IPS-18c (cell line): ENCODE measurements around the gene APOBEC3A.
A peak's percentile ranks its signal among the peaks of the same experiment; 100 is the strongest.
"Not testable (repeated sequence)": the region's sequence is repeated elsewhere in the genome, so short reads cannot be mapped to it uniquely, and the experiment has no call there.

Source experiments
- H3K4me3 ChIP-seq: 2 replicates; pipeline ENCODE4 v1.7.0; 2013; ENCODE audit warnings: low read depth, mild to moderate bottlenecking, low read length, moderate library complexity; ENCODE audit not compliant: insufficient read depth
- H3K9me3 ChIP-seq: one replicate; pipeline ENCODE4 v1.6.1; 2013; ENCODE audit warnings: mild to moderate bottlenecking, low read length, moderate library complexity; ENCODE audit not compliant: control insufficient read depth, insufficient read depth

Gene APOBEC3A

DNA sequence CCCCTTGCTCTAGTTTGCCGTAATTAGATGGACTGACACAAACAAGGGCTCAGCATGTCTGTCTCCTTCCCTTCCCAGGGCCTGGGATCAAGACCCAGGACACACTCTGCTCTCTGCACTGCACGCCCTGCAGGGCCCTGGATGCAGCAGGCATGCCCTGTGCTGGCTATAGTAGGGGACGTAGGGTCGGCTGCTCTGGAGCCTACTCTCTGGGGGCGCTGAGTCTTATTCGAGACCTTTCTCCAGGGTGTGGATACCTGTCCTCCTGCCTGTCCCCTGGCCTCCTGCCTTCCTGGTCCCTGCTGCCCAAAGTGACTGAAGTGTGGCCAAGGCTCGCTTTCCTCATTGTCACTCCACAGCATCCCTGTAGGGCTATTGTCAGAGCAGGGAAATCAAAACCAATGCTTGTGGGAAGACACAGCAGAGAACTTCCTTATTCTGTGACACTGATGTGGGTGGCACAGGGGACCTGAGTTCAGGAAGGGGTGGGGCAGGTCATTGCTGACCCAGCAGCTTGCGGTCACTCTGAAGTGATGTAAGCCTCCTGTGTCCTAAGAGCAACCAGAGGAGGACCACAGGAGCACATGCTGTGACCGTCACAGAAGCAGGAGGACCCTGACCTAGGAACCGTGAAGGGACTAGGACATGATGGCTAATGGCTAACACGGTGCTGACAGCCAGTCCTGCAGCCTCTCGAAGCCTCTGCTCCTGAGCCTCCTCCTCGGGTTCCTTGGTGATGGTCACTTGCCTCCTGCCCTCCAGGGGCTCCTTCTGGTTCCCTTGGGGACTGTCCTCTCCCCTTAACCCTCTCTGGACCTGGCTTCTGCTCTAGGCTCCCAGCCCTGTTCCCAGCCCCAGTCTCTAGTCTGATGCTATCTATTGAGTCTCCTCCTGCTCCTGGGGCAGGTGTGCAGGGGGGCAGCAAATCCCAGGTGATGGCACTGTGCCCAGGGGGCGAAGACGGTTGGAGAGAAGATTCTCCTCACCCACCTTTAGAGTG lies 10.3 kb downstream of the APOBEC3A start:
- H3K4me3 ChIP-seq, result no peak overlapping the region

DNA sequence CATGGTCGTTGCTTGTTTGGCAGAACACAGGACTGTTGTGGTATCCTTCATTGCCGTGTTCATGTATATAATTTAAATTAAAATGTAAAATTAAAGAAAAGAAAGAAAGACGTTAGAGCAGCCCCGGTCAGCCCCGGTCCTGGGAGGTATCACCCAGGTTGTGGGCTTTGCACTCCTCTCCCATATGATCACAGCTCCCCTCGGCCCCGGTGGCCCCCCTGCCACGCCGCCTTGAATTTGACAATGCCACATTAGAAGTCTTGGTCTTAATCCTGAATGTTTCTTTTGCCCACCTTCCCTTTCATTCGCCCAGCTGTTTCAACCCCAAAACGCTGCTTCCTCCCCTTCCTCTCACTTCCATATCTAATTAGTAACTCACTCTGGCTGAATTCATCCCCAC lies 11.4 kb downstream of the APOBEC3A start:
- Histone ChIP-seq H3K9me3 (no peaks in the 10 kb centered on the region), H3K4me3 (no peak overlapping the region)

More for the DNA sequence above, 10.3 kb downstream of the APOBEC3A start:
- H3K9me3 ChIP-seq, result no peaks in the 10 kb centered on the region

DNA sequence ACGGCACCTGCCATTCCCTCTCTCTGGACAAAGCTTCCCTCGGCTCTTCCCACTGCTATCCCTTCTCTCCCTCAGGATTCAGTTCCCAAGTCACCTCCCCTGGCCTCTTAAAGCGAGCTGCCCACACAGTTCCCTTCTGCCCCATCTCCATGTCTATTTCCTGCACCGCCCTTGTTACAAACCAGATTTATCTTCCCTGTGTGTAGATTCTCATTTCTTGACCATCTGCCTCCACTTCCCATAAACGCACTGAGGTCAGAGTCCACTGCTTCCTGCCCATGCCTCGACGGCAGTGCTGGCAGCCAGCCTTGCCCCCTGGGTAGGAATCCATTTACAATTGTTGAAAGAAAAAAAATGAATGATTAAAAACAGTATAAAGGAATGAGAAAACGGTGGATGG lies 13.1 kb downstream of the APOBEC3A start:
- Histone ChIP-seq H3K4me3 (no peak overlapping the region), H3K9me3 (peaks cover 4% of the 10 kb centered on the region)

DNA sequence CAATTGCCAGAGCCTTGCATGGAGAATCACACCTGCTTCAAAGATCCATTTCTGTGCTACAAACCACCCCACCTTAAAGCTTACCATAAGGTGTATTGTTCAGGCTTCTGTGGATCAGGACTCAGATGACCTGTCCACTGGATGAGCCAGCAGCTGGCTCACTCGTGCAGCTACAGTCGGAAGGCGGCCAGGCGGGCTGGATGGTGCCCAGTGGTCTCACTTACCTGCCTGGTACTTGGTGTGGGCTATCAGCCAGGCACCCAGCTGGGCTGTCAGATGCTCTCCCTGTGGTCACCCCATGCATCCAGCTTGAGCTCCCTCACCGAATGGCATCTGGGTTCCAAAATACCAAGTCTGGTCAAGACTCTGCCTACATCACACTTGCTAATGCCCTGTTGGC lies 13.8 kb downstream of the APOBEC3A start:
- H3K4me3 ChIP-seq, result no peak overlapping the region
- peaks cover 9% of the 10 kb centered on the region for H3K9me3 ChIP-seq

DNA sequence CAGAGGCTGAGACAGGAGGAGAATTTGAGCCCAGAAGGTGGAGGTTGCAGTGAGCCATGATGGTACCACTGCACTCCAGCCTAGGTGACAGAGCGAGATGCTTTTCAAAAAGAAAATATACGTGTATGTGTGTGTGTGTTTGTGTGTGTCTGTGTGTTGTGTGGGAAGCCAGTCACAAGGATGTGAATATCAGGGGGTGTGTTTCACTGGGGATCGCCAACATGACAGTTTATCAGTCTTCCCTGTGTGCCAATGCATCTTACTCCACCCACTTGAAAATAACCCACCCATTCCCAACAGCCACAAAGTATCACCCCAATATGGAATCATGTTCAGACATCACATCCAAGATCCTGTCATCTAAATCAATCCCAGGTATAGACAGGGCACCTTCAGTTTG lies 14.4 kb downstream of the APOBEC3A start:
- no peak overlapping the region for H3K4me3 ChIP-seq
- H3K9me3 ChIP-seq, result peaks cover 10% of the 10 kb centered on the region

DNA sequence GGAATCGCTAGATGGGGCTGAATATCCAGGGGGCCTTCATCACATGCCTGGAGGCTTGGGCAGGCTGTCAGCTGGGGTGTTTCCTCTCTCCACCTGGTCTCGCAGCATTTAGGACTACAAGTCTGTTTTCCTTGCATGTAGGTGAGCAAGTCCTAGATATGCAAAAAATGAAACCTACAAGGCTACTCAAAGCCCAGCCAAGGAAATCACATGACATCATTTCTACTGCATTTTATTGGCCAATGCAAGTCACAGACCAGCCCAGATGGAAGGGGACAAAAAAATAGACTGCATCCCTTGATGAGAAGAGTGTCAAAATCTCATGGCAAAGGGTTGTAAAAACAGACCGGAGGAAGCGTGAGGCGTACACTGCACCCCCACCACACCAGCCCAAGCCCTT lies 15.1 kb downstream of the APOBEC3A start:
- Histone ChIP-seq H3K4me3 (no peak overlapping the region), H3K9me3 (peaks cover 10% of the 10 kb centered on the region)

DNA sequence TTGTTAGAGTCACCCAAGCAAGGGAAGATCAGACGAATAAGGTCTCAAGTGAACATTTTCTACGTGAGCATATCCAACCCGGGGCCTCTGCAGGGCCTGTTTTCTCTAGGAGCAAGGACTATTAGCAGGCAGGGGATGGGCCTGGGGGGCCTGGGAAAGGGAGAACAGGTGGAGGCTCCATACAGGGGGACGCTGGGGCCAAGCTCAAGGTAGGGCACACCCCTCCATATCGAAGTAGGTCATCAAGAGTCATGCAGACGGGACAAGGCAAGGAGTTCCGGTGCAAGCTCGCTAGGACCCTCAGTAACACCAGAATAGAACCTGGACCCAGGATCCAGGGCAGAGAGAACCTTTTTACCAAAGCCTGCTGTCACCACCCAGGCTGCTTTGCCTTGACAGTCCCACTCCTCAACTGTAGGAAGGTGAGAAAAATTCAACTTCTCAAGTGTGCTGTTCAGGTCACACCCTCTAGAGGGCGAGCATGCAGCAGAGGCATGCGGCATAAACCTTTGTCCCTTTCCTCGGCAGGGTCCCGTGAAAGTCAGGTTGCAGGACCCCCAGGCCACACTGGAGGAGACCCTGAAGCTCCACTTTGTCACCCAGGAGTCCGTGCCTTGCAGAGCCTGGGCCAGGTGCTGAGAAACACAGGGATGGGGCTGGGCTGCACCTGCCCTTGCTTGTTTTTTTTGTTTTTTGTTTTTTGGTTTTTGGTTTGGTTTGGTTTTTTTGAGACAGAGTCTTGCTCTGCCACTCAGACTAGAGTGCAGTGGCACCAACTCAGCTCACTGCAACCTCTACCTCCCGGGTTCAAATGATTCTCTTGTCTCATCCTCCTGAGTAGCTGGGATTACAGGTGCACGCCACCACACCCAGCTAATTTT lies 16.1 kb downstream of the APOBEC3A start:
- Histone ChIP-seq H3K4me3 (no peak overlapping the region), H3K9me3 (peaks cover 10% of the 10 kb centered on the region)

DNA sequence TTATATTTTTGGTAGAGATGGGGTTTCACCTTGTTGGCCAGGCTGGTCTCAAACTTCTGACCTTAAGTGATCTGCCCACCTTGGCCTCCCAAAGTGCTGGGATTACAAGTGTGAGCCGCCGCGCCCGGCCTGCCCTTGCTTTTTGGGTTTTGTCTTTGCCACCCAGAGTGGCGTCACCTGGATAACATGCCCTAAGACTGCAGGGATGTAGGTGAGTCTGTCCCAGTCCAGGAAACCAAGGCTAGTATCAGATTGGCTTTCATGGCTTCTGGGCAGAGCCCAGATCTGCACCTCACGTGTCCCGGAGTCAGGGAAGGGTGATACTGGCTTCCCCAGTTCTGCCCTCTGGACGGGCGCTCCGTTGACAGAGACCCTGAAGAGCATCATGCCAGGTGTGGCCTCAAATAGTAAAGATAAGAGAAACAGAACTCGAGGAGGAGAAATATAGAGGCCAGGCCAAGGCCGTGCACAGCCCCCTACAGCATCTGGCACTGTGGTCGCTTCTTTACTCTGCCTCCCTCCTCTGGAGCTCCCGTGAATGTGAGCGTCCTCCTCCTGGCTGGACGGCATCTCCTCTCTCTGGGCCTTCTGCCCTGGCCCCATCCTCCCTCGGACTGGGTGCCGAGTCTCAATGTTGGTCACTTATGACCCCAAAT lies 16.9 kb downstream of the APOBEC3A start:
- Histone ChIP-seq H3K9me3 (peaks cover 10% of the 10 kb centered on the region), H3K4me3 (no peak overlapping the region)

DNA sequence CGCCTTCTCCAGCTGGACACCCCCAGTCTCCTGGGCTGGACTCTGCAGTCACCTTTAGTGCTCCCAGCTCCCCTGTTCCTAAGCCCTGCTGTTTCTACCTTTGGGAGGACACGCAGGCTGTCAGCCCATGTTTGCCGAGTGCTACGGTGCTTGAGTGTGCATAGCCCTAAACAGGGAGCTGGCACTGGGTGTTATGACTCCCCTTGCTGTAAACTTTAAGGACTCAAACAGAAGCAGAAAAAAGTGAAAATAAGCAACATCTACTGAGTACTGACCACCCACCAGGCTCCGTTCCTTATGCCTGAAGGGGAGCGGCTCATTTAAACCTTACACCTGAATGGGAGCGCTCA lies 17.4 kb downstream of the APOBEC3A start:
- H3K9me3 ChIP-seq, result peaks cover 10% of the 10 kb centered on the region
- H3K4me3 ChIP-seq, result no peak overlapping the region

DNA sequence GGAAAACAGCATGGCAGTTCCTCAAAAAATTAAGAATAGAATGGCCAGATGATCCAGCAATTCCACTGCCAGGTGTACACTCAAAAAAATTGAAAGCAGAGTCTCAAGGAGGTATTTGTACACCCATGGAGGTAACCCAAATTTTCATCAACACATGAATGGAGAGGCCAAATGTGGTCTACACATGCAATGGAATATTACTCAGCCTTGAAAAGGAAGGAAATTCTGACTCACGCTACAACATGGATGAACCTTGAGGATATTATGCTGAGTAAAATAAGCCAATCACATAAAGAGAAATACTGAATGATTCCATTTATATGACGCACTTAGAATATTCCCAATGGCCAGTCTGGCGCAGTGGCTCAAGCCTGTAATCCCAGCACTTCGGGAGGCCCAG lies 19.9 kb downstream of the APOBEC3A start:
- H3K9me3 ChIP-seq, result peaks cover 10% of the 10 kb centered on the region
- H3K4me3 ChIP-seq, result not testable (repeated sequence)

DNA sequence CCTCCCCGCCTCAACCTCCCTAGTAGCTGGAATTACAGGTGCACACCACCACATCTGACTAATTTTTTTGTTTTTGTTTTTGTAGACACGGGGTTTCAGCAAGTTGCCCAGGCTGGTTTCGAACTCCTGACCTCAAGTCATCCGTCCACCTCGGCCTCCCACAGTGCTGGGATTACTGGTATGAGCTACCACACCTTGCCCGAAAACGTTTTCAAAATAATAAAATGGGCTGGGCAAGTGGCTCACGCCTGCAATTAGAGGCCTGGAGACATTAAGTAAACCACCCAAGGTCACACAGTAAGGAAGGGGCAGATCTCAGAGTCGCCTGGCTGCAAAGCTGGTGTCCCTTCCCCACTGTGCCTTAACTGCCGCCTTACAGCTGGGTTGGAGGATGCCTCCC lies 23.2 kb downstream of the APOBEC3A start:
- H3K4me3 ChIP-seq, H3K9me3 ChIP-seq: not testable (repeated sequence)

DNA sequence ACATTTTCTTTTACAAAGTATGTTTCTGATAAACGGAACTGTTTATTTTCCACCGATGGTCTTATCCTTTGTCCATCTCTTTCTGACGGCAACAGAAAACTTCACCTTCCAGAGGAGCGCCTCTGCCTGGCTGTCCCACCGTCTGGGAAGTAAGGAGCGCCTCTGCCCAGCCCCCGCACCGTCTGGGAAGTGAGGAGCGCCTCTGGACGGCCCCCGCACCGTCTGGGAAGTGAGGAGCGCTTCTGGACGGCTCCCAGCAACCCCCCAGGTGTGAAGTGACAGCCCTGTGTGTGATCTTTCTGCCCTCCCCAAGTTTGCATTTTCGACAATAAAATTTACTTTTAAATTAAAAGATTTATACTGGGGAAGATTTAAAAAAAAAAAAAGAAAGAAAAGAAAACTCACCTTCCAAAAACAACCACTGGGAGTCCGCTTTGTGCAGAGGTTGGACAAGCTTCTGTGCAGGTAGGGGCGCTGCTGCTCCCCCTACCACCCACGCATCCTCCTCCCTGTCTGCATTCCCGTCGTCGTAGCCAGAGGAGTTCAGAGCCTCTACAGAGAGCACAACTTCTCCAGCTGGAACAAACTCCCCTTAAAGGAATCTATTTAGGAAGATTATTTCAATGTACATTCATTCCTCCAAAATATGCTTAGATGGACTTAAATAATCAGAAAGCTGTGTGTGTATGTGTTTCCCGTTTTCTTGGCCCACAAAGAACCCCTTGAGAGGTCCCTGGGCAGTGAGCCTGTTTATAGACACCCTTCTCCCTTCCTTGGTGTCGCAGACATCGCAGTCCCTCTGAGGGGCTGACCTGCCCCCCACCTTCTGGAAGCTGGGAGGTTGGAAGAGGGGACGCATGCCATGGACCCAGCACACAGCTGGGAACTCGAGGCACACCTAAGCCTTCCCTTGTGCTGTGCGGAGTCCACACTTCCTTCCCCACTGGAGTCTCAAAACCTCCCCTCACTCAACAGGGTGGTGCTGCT lies 23.9 kb downstream of the APOBEC3A start:
- H3K4me3 ChIP-seq, result no peak overlapping the region
- H3K9me3 ChIP-seq, result peaks cover 3% of the 10 kb centered on the region

DNA sequence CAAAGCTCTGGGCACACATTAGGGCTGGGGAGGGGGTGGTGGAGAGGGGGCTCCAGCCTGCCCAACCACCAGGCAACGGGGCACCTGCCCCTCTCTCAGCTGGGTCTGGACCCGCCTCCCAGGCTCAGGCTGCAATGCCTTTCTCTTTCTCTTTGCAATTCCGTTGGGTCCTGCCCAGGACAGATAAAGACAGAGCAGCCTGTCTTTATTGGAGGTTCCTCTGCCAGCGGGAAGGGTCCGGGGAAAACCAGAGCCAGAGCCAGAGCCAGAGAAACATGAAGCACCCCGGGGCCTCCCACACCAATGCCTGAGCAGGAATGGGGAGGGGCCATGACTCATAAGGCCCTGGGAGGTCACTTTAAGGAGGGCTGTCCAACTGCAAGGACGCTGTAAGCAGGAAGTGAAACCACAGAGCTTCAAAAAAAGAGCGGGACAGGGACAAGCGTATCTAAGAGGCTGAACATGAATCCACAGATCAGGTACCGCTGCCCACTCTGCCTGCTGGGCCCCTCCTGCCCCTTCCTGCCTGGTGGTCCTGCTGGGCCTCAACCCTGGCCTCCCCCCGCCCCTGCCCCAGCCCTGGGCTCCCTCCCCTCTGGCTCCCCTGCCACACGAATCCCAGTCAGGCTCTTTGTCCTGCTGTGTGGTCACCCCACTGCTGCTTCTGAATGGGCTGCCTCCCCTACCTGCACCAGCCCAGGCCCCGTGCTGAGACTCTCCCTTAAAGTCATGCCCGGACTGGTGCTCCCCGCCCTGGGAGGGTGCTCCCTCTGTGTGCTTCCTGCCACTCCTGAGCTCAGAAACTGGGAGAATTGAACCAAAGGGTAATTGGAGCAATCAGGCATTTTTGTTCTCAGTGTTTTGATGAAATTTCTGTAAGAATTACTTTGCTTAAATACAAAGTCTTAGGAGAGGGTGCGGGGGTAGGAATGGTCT lies 24.9 kb downstream of the APOBEC3A start, which contains the start of gene APOBEC3B:
TSS of gene APOBEC3B (plus strand) at position 356 of the 936 bp plus-strand sequence. CDS start at position 463, 107 bp downstream.
- Histone ChIP-seq H3K4me3 (peak within 1 kb of the TSS; percentile 6; the same call in 1 of the 2 replicates), H3K9me3 (peaks cover 2% of the 10 kb centered on the region)

DNA sequence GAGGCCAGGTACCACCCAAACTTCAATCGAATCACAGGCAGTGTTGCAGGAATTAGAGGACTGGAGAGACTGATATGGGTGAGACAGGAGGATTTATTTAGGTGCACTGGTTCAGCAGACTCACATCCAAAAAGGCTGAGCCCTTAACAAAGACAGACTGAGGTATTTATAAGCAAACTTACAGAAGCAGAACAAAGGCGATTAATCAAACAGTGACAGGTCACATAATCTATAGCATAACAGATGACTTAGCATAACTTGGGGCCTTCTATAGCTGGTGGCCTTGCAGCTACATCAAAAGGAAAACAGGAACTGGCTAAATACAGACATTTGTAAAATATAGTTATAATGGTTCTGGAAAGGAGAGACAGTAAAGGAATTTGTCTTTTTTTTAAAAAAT lies 26.8 kb downstream of the APOBEC3A start:
- H3K4me3 ChIP-seq, result no peak overlapping the region

More for the DNA sequence above, 26.8 kb downstream of the APOBEC3A start:
- H3K9me3 ChIP-seq, result peaks cover 2% of the 10 kb centered on the region
